Lung (tissue), 12 donors: Measurements from ENCODE around the gene IRF7. TPM values are rescaled to one million over a fixed set of nuclear protein-coding genes. Genes with fewer than 3 reads are reported as not detected.

Source experiments
- ATAC-seq: fragments of 200-7000 bp; cut with Tn5 transposase; one replicate; pipeline ENCODE4 v1.9.1; 2020; ENCODE audit warnings: moderate number of reproducible peaks; ENCODE audit not compliant: insufficient read depth, low FRiP score
- DNase-seq, 3 donors: peaks; one replicate each; pipeline ENCODE4 v3.0.0-alpha.2; 2013 to 2017
- H3K27ac ChIP-seq, 2 donors: one replicate each; pipeline ENCODE4 v1.5.1; 2013; ENCODE audit warnings: mild to moderate bottlenecking in 2 of 2, moderate library complexity in 2 of 2, control low read depth in 1 of 2, inconsistent platforms in 1 of 2, low read depth in 1 of 2, low read length in 1 of 2
- H3K27me3 ChIP-seq, 3 donors: one replicate each; pipeline ENCODE4 v1.5.1; 2013; ENCODE audit warnings: low read length in 2 of 3; ENCODE audit not compliant: control insufficient read depth in 3 of 3, insufficient read depth in 3 of 3
- H3K36me3 ChIP-seq, 4 donors: one replicate each; pipeline ENCODE4 v1.5.1; 2013; ENCODE audit warnings: low read length in 4 of 4, mild to moderate bottlenecking in 1 of 4, moderate library complexity in 1 of 4; ENCODE audit not compliant: control insufficient read depth in 4 of 4, insufficient read depth in 4 of 4
- H3K4me1 ChIP-seq, 5 donors: one replicate each; pipeline ENCODE4 v1.5.1; 2013; ENCODE audit warnings: low read length in 5 of 5, mild to moderate bottlenecking in 2 of 5, moderate library complexity in 1 of 5; ENCODE audit not compliant: control insufficient read depth in 5 of 5, insufficient read depth in 5 of 5
- H3K4me3 ChIP-seq: one replicate; pipeline ENCODE4 v1.5.1; 2013; ENCODE audit warnings: mild to moderate bottlenecking, control low read depth, moderate library complexity
- H3K9ac ChIP-seq, 2 donors: one replicate each; pipeline ENCODE4 v1.5.1; 2013; ENCODE audit warnings: low read length in 2 of 2, control low read depth in 1 of 2; ENCODE audit not compliant: insufficient read depth in 1 of 2
- H3K9me3 ChIP-seq, 4 donors: one replicate each; pipeline ENCODE4 v1.5.1; 2013; ENCODE audit warnings: low read length in 3 of 4, mild to moderate bottlenecking in 1 of 4, moderate library complexity in 1 of 4; ENCODE audit not compliant: control insufficient read depth in 4 of 4, insufficient read depth in 3 of 4
- CTCF ChIP-seq: IDR thresholded peaks from 2 replicates; pipeline ENCODE4 v1.5.1; 2012; ENCODE audit warnings: mild to moderate bottlenecking; ENCODE audit errors: control extremely low read depth, extremely low read depth
- WGBS, 2 donors: extraction: QIAGEN DNeasy Blood & Tissue Kit; methylation state at CpG; one replicate each; pipeline ENCODE4 v1.1.7; 2013; 5-methylcytosine and 5-hydroxymethylcytosine counted together
- polyA plus RNA-seq, 2 donors: library from polyadenylated mRNA; stranded (reverse); fragments of 200-250 nt; gene quantifications; one replicate each; pipeline ENCODE4 v1.2.1, GENCODE V29; 2013
- total RNA-seq, 2 donors: library from RNA; depleted of rRNA in 1 of 2; stranded (reverse); fragments of >200 nt in 1 of 2; gene quantifications; one replicate each; pipeline ENCODE4 v1.2.1, GENCODE V29; 2014 to 2021
- donor health status: control.
- donor health status: control.
- donor health status: Bipolar disorder and iron deficiency.
- donor health status: healthy.
- donor health status: DM: yes; HTN: yes; CAD: no.

The IRF7 gene
- total and polyA plus RNA-seq, 4 donors: 24.7 to 68.3 (median 52.8) TPM

- no peak for TF ChIP-seq CTCF
- H3K27me3 ChIP-seq: peaks cover 0 to 41% (median 18%) of the 10 kb centered on the region in 3 donors
These were observed 24.4 kb upstream of the IRF7 start for GRCh38 chr11:640021-640706.

GRCh38 chr11:639332-639955 is 23.7 kb upstream of the IRF7 start:
- peak; percentile 41 to 66 (median 66) for DNase-seq
- H3K27me3 ChIP-seq: peaks cover 0 to 44% (median 18%) of the 10 kb centered on the region in 3 donors

More at GRCh38 chr11:640021-640706, 24.4 kb upstream of the IRF7 start:
- Histone ChIP-seq H3K9ac (no peak overlapping the region), H3K9me3 (peaks cover 0 to 4% (median 0%) of the 10 kb centered on the region in 4 donors), H3K36me3 (peaks cover 0 to 21% (median 5%) of the 10 kb centered on the region in 4 donors), H3K27ac (no peak overlapping the region), H3K4me1 (peaks cover 0 to 15% (median 3%) of the 10 kb centered on the region in 5 donors), H3K4me3 (no peak overlapping the region)
- DNase-seq: no peak
- no peak for ATAC-seq
- 7 to 23% methylated on average over 30 to 68 of the region's 69 CpGs for WGBS, 2 donors

DNA sequence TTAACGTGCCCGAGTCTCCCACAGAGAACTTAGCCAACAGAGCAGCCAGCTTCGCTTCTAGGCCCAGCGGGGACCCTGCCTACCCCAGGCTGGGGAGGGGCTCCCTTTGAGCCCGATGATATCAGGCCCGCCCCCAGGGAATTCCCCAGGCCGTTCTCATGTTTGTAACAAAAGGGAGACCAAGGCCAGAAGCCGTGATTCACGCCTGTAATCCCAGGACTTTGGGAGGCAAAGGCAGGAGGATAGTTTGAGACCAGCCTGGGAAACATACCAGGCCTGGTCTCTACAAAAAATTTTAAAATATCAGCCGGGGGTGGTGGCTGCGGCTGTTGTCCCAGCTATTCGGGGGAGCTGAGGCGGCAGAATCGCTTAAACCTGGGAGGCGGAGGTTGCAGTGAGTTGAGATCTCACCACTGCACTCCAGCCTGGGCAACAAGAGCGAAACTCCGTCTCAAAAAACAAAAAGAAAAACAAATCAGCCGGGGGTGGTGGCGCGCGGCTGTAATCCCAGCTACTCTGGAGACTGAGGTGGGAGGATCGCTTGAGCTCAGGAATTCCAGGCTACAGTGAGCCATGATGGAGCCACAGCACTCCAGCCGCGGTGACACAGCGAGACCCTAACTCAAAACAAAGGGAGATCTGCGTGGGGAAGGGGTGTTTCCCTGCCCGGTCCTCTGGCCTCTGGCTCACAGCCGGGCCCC is 23.0 kb upstream of the IRF7 start:
- Histone ChIP-seq H3K36me3 (peaks cover 0 to 13% (median 5%) of the 10 kb centered on the region in 4 donors), H3K4me3 (no peak overlapping the region), H3K27me3 (peaks cover 0 to 44% (median 18%) of the 10 kb centered on the region in 3 donors), H3K4me1 (peaks cover 0 to 15% (median 3%) of the 10 kb centered on the region in 5 donors), H3K9ac (no peak overlapping the region), H3K27ac (no peak overlapping the region), H3K9me3 (peaks cover 0 to 4% (median 0%) of the 10 kb centered on the region in 4 donors)
- peak in 1 of 3 donors; percentile 19 for DNase-seq
- ATAC-seq: no peak
- WGBS, 2 donors: 65 to 67% methylated on average over 28 of the region's 28 CpGs
- TF ChIP-seq CTCF: no peak

More at GRCh38 chr11:639332-639955, 23.7 kb upstream of the IRF7 start:
- Histone ChIP-seq H3K27ac (no peak overlapping the region), H3K9ac (no peak overlapping the region), H3K36me3 (peaks cover 0 to 20% (median 5%) of the 10 kb centered on the region in 4 donors), H3K4me1 (peaks cover 0 to 15% (median 3%) of the 10 kb centered on the region in 5 donors), H3K4me3 (no peak overlapping the region), H3K9me3 (peaks cover 0 to 4% (median 0%) of the 10 kb centered on the region in 4 donors)
- TF ChIP-seq CTCF: no peak
- ATAC-seq: no peak
- 9 to 10% methylated on average over 69 to 80 of the region's 80 CpGs for whole genome bisulfite sequencing, 2 donors
